NCI-H524 (cell line): ENCODE measurements around the gene PPP1R2.
A peak's percentile ranks its signal among the peaks of the same experiment; 100 is the strongest.

Experiments used
- DNase-seq, 2 experiments: peaks; one replicate each; lab custom pipeline; 2025; lab: John Stamatoyannopoulos, UW

PPP1R2 gene

GRCh38 chr3:195565716-195566115 lies 22.6 kb upstream of the PPP1R2 start:
- no peak for DNase-seq

- no peak for DNase-seq
Measured at GRCh38 chr3:195563317-195563716, 20.2 kb upstream of the PPP1R2 start.

GRCh38 chr3:195559723-195560409 lies 16.7 kb upstream of the PPP1R2 start:
- DNase-seq = no peak

GRCh38 chr3:195558602-195559001 lies 15.5 kb upstream of the PPP1R2 start:
- peak; percentile 44 to 86 for DNase-seq

- DNase-seq = no peak
Measured at GRCh38 chr3:195557322-195557721, 14.2 kb upstream of the PPP1R2 start.

GRCh38 chr3:195556390-195556789 lies 13.3 kb upstream of the PPP1R2 start:
- peak in 1 of 2 experiments; percentile 45 for DNase-seq

GRCh38 chr3:195555110-195555509 lies 12.0 kb upstream of the PPP1R2 start:
- DNase-seq = no peak

- DNase-seq = no peak
Measured at GRCh38 chr3:195554458-195554857, 11.3 kb upstream of the PPP1R2 start.

GRCh38 chr3:195553268-195553667 lies 10.1 kb upstream of the PPP1R2 start:
- no peak for DNase-seq

- no peak for DNase-seq
Measured at GRCh38 chr3:195551381-195551978, 8.4 kb upstream of the PPP1R2 start.

- no peak for DNase-seq
Measured at GRCh38 chr3:195550723-195551122, 7.6 kb upstream of the PPP1R2 start.

- DNase-seq = no peak
Measured at GRCh38 chr3:195549931-195550519, 6.9 kb upstream of the PPP1R2 start.

GRCh38 chr3:195548987-195549386 lies 5.9 kb upstream of the PPP1R2 start:
- DNase-seq = no peak

GRCh38 chr3:195548501-195548900 lies 5.4 kb upstream of the PPP1R2 start:
- DNase-seq = no peak

- DNase-seq = no peak
Measured at GRCh38 chr3:195548006-195548405, 4.9 kb upstream of the PPP1R2 start.

- DNase-seq = no peak
Measured at GRCh38 chr3:195546130-195546560, 3.0 kb upstream of the PPP1R2 start.

- no peak for DNase-seq
Measured at GRCh38 chr3:195544634-195545033, 1.5 kb upstream of the PPP1R2 start.

- DNase-seq = no peak
Measured at GRCh38 chr3:195544230-195544536, 1.1 kb upstream of the PPP1R2 start.

GRCh38 chr3:195543500-195544229 lies 540 bp upstream of the PPP1R2 start:
- DNase-seq = no peak

- peak in 1 of 2 experiments; percentile 40 for DNase-seq
Measured at GRCh38 chr3:195542316-195542697, 818 bp downstream of the PPP1R2 start.

GRCh38 chr3:195540511-195540910 lies 2.6 kb downstream of the PPP1R2 start:
- DNase-seq = peak in 1 of 2 experiments; percentile 49

GRCh38 chr3:195540027-195540426 lies 3.1 kb downstream of the PPP1R2 start:
- DNase-seq = no peak

- DNase-seq = no peak
Measured at GRCh38 chr3:195539479-195539878, 3.6 kb downstream of the PPP1R2 start.
